Uterus (tissue), 4 donors: Measurements from ENCODE around the gene RNF41. TPM values are rescaled to one million over a fixed set of nuclear protein-coding genes. Genes with fewer than 3 reads are reported as not detected.
A peak's percentile ranks its signal among the peaks of the same experiment; 100 is the strongest.
"Not testable (repeated sequence)": the region's sequence is repeated elsewhere in the genome, so short reads cannot be mapped to it uniquely, and the experiment has no call there.

Experiments used
- DNase-seq, 2 donors: peaks; one replicate each; pipeline ENCODE4 v3.0.0-alpha.2; 2019 to 2020
- H3K27ac ChIP-seq, 2 donors: fragments of 200-600 bp; sonication (generic); 1 replicate in 1 of 2; 2 replicates in 1 of 2; pipeline ENCODE4 v1.5.1; 2016 to 2018
- H3K27me3 ChIP-seq, 2 donors: fragments of 200-600 bp; sonication (generic); one replicate each; pipeline ENCODE4 v1.5.1; 2018 to 2019; ENCODE audit warnings: control low read depth in 1 of 2
- H3K36me3 ChIP-seq, 2 donors: fragments of 200-600 bp; sonication (generic); one replicate each; pipeline ENCODE4 v1.5.1; 2019; ENCODE audit warnings: control low read depth in 1 of 2
- H3K4me1 ChIP-seq, 2 donors: fragments of 200-600 bp; sonication (generic); one replicate each; pipeline ENCODE4 v1.5.1; 2018 to 2019; ENCODE audit warnings: control low read depth in 1 of 2
- H3K4me3 ChIP-seq, 2 donors: fragments of 200-600 bp; sonication (generic); 1 replicate in 1 of 2; 2 replicates in 1 of 2; pipeline ENCODE4 v1.5.1; 2018 to 2019; ENCODE audit warnings: mild to moderate bottlenecking in 1 of 2
- H3K9me3 ChIP-seq, 2 donors: fragments of 200-600 bp; sonication (generic); one replicate each; pipeline ENCODE4 v1.5.1; 2019; ENCODE audit warnings: control low read depth in 1 of 2
- CTCF ChIP-seq, 4 experiments: fragments of 200-600 bp in 2 of 4; fragments of 450-650 bp in 2 of 4; sonication (generic) in 2 of 4; IDR thresholded peaks; one replicate each; pipeline ENCODE4 v1.5.1; 2016 to 2019; ENCODE audit warnings: antibody characterized with exemption in 4 of 4, mild to moderate bottlenecking in 2 of 4, moderate library complexity in 1 of 4
- POLR2A ChIP-seq, 2 donors: fragments of 450-650 bp; IDR thresholded peaks; one replicate each; pipeline ENCODE4 v1.6.1; 2016; ENCODE audit warnings: antibody characterized with exemption in 2 of 2, mild to moderate bottlenecking in 1 of 2, moderate library complexity in 1 of 2
- intact Hi-C: fragments of 100-400 bp; cut with DNase I; formaldehyde crosslinking; loops from one replicate; pipeline ENCODE4 v1.15.1; 2023; ENCODE audit warnings: low total_unique reads
- total RNA-seq, 4 donors: library from RNA; depleted of rRNA in 3 of 4; stranded (reverse); fragments of >200 nt in 3 of 4; gene quantifications; one replicate each; pipeline versions ENCODE4 v1.1.0 to v1.2.4, GENCODE V29; 2014 to 2023
- donor health status: DM: yes; HTN: yes; CAD: no.

RNF41 gene
- total RNA-seq, 4 donors from 2014 or later: 40.3 to 84.8 (median 58.0) TPM

DNA sequence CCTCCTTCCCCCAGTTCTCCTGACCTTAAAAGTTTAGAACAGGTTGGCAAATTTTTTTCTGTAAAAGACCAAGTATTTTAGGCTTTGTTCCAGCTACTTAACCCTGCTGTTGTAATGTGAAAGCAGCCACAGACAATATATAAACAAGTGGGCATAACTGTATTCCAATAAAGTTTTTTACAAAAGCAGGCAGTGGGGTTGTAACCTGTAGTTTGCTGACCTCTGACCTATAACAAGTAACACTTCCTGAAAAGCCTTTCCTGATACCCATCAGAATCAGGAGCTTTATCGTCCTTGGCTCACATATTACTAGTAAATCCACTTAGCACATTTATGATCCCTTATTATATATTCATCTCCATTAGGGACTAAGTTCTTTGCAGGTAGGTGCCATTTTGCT lies 19.4 kb downstream of the RNF41 start:
- no peaks in the 10 kb centered on the region for H3K4me1 ChIP-seq
- no peak overlapping the region for H3K27ac ChIP-seq
- DNase-seq: no peak
- no peaks in the 10 kb centered on the region for H3K36me3 ChIP-seq
- H3K9me3 ChIP-seq: no peaks in the 10 kb centered on the region
- intact Hi-C loops: no loop called here
- TF ChIP-seq CTCF (IDR thresholded peaks at IDR 0.05) (no peak), POLR2A (IDR thresholded peaks at IDR 0.05) (no peak)
- no peaks in the 10 kb centered on the region for H3K27me3 ChIP-seq
- no peak overlapping the region for H3K4me3 ChIP-seq

- Histone ChIP-seq H3K9me3 (no peaks in the 10 kb centered on the region), H3K4me1 (no peaks in the 10 kb centered on the region), H3K27me3 (no peaks in the 10 kb centered on the region), H3K27ac (peak overlapping the region in 1 of 2 donors; percentile 33), H3K4me3 (no peak overlapping the region), H3K36me3 (no peaks in the 10 kb centered on the region)
- no peak for DNase-seq
- TF ChIP-seq CTCF (IDR thresholded peaks at IDR 0.05) (no peak), POLR2A (IDR thresholded peaks at IDR 0.05) (no peak)
- intact Hi-C loops: no loop called here
Measured at GRCh38 chr12:56198836-56199235, 22.9 kb downstream of the RNF41 start.

GRCh38 chr12:56197921-56198635 lies 23.6 kb downstream of the RNF41 start:
- Histone ChIP-seq H3K27me3 (no peaks in the 10 kb centered on the region), H3K4me1 (no peaks in the 10 kb centered on the region), H3K9me3 (no peaks in the 10 kb centered on the region), H3K27ac (peak overlapping the region; percentile 65 to 78), H3K4me3 (no peak overlapping the region), H3K36me3 (no peaks in the 10 kb centered on the region)
- TF ChIP-seq POLR2A (IDR thresholded peaks at IDR 0.05) (no peak), CTCF (IDR thresholded peaks at IDR 0.05) (no peak)
- intact Hi-C loops: no loop called here
- DNase-seq: no peak

DNA sequence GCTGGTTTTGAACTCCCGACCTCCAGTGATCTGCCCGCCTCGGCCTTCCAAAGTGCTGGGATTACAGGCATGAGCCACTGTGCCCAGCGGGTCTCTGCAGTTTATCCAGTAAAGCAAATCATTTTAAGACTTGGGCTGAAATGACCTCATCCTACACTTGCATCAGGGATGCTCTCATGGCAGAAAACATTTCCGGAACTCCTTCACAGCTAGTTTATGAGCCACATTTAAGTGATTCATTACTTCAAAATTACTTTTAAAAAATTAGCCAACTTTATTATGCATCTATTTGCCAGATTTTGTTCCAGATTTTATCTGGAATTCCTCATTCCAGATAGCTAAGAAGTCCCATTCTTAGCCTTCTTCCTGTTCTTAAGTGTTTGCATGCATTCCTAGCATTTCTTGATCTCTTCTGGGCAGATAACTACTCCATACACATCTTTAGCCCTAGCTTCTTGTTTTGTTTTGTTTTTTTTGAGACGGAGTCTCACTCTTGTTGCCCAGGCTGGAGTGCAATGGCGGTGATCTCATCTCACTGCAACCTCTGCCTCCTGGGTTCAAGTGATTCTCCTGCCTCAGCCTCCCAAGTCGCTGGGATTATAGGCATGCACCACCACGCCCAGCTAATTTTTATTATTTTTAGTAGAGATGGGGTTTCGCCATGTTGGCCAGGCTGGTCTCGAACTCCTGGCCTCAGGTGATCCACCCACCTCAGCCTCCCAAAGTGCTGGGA lies 24.7 kb downstream of the RNF41 start:
- intact Hi-C loops: not testable (repeated sequence)
- peak; percentile 51 to 65 for DNase-seq

GRCh38 chr12:56193025-56193578 lies 28.6 kb downstream of the RNF41 start:
- H3K4me1 ChIP-seq: no peaks in the 10 kb centered on the region
- intact Hi-C loops: no loop called here
- no peak overlapping the region for H3K4me3 ChIP-seq
- H3K27ac ChIP-seq: no peak overlapping the region
- no peaks in the 10 kb centered on the region for H3K27me3 ChIP-seq
- H3K9me3 ChIP-seq: no peaks in the 10 kb centered on the region
- TF ChIP-seq CTCF (IDR thresholded peaks at IDR 0.05) (peak; percentile 71 to 92 (median 82)), POLR2A (IDR thresholded peaks at IDR 0.05) (no peak)
- H3K36me3 ChIP-seq: no peaks in the 10 kb centered on the region
- peak; percentile 61 to 85 for DNase-seq

More for the DNA sequence above, 24.7 kb downstream of the RNF41 start:
- not testable (repeated sequence) for H3K4me1 ChIP-seq, H3K9me3 ChIP-seq, H3K4me3 ChIP-seq, H3K27me3 ChIP-seq, H3K36me3 ChIP-seq
- peak overlapping the region; percentile 65 to 78 for H3K27ac ChIP-seq
